WI38 (cell line): ENCODE measurements around the gene HCN4.

Experiments
- H3K4me3 ChIP-seq: 2 replicates; pipeline ENCODE4 v1.5.1; 2011; ENCODE audit warnings: low read depth, mild to moderate bottlenecking, control low read depth, low read length
- TF ChIP-seq, protein P1 (sequence below): IDR thresholded peaks from 2 replicates; pipeline ENCODE4 v1.5.1; 2012; ENCODE audit warnings: low read depth, mild to moderate bottlenecking, control low read depth, low read length

HCN4 gene

GRCh38 chr15:73357999-73358665, 10.6 kb downstream of the HCN4 start:
- H3K4me3 ChIP-seq, result no peak overlapping the region
- TF ChIP-seq, protein P1, sequence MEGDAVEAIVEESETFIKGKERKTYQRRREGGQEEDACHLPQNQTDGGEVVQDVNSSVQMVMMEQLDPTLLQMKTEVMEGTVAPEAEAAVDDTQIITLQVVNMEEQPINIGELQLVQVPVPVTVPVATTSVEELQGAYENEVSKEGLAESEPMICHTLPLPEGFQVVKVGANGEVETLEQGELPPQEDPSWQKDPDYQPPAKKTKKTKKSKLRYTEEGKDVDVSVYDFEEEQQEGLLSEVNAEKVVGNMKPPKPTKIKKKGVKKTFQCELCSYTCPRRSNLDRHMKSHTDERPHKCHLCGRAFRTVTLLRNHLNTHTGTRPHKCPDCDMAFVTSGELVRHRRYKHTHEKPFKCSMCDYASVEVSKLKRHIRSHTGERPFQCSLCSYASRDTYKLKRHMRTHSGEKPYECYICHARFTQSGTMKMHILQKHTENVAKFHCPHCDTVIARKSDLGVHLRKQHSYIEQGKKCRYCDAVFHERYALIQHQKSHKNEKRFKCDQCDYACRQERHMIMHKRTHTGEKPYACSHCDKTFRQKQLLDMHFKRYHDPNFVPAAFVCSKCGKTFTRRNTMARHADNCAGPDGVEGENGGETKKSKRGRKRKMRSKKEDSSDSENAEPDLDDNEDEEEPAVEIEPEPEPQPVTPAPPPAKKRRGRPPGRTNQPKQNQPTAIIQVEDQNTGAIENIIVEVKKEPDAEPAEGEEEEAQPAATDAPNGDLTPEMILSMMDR, result no peak

GRCh38 chr15:73355612-73356265, 13.0 kb downstream of the HCN4 start:
- TF ChIP-seq, protein P1, result no peak

GRCh38 chr15:73354241-73354640, 14.5 kb downstream of the HCN4 start:
- no peak overlapping the region for H3K4me3 ChIP-seq
- TF ChIP-seq, protein P1, result no peak

More at GRCh38 chr15:73355612-73356265, 13.0 kb downstream of the HCN4 start:
- H3K4me3 ChIP-seq, result no peak overlapping the region

- no peak overlapping the region for H3K4me3 ChIP-seq
- TF ChIP-seq, protein P1, result no peak
Observed at GRCh38 chr15:73353734-73354133, 15.0 kb downstream of the HCN4 start.

- no peak overlapping the region for H3K4me3 ChIP-seq
- TF ChIP-seq, protein P1, result no peak
Observed at GRCh38 chr15:73352082-73352481, 16.7 kb downstream of the HCN4 start.

DNA sequence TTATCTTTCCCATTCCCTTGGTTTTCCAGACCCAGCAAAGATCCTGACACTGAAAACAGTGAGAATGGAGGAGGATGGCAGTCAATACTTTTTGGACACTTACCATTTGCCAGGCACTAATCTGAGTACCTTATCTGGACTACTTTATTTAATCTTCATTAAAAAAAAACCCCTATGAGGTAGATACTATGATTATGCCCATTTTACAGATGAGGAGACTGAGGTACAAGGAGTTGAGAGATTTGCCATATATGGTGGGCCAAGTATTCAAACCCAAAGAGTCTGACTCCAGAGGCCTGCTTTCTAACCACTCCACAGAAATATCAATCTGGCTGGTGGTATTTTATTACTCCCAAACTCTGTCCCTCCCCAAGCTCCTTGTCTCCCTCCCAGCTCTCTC, 19.6 kb downstream of the HCN4 start:
- TF ChIP-seq, protein P1, result no peak
- no peak overlapping the region for H3K4me3 ChIP-seq

- TF ChIP-seq, protein P1, result no peak
Observed at GRCh38 chr15:73346735-73347312, 21.9 kb downstream of the HCN4 start.

More at GRCh38 chr15:73346735-73347312, 21.9 kb downstream of the HCN4 start:
- no peak overlapping the region for H3K4me3 ChIP-seq
